Raji (cell line): ENCODE measurements around the gene TWIST2.

Experiments used
- POLR2A ChIP-seq: IDR thresholded peaks from 2 replicates; pipeline ENCODE4 v1.6.1; 2011; ENCODE audit warnings: low read depth, low read length, control low read depth; ENCODE audit not compliant: insufficient read depth

The TWIST2 gene

DNA sequence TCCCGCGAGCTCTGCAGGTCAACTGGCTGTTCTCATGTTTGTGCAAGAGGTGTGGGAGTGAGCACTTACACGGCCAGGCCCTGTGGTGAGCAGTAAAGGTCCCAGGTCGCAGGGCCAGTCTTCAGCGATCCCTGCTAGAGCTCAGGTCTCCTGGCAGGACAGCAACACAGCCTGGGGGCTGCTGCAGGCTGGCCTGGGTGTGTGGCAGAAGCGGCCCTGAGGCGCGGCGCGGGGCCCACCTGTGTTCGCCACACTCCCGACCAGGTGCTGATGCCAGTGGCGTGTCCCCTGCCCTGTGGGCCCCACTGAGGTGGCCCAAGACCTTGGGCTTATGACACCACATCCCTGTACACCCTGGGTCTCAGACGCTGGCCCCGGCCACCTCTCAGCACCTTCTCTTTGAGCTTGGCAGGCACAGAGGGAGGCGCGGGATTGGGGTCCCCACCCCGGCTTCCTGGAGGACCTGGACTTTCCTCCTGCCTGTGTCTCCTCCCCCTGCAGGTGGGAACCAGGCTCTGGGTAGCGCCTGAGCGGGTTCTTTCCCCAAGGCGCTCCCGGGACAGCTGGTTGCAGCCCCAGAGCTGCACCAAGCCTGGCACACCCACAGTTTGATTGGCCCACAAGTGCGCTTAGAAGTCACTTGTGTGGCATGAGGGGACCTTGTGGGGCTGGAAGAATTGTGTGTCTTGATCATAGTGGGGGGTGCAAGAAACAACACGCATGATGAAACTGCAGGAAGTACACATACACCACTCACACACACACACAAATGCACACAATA is 59.2 kb downstream of the TWIST2 start:
- no peak for TF ChIP-seq POLR2A

DNA sequence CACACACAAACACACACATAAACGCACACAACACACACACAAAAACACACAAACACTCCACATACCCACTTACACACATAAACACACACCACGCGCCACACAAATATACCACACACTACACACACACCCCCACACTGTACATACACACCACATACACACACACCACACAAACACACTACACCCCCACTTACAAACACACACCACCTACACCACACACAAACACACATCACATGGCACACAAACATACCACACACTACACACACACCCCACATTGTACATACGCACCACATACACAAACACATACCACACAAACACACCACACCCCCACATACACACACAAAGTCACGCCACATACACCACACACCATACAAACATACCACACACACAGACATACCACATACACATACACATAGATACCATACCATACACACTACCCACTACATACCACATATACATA is 59.9 kb downstream of the TWIST2 start:
- TF ChIP-seq POLR2A: no peak

DNA sequence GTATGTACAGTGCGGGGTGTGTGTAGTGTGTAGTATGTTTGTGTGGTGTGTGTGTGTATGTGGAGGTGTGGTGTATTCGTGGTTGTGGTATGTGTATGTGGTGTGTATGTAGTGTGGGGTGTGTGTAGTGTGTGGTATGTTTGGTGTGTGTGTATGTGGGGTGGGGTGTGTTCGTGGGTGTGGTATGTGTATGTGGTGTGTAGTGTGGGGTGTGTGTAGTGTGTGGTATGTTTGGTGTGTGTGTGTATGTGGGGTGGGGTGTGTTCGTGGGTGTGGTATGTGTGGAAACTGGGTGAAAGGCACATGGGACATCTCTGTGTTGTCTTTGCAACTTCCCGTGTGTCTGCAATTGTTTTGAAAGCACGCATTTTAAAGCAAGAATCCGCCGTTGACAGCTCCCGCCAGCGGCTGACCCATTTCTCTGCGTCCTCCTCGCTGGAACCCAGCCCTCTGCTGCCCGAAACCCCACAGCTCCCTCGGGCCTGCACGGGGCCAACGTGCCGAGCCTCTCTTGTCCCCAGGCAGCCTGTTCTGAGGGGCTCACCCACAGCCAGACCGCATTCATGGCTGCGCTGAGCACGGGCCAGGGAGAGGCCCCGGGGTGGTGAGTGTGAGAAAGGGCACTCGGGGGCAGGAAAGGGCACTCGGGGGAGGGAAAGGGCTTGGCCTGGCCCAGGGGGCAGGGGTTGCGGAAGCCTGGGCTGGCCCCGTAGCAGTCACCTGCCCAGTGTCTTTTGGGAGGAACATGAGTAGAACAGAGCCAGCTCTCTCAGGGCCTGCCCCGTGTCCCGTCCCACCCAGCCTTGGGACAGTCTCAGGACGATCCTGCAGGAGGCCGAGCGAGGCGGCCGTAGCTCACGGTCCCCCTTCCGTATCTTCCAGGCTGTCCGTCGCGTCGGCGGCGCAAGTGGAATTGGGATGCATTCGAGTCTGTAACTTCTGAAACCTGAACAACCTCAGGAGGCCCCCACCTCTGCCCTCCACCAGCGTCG is 61.4 kb downstream of the TWIST2 start:
- TF ChIP-seq POLR2A: no peak

DNA sequence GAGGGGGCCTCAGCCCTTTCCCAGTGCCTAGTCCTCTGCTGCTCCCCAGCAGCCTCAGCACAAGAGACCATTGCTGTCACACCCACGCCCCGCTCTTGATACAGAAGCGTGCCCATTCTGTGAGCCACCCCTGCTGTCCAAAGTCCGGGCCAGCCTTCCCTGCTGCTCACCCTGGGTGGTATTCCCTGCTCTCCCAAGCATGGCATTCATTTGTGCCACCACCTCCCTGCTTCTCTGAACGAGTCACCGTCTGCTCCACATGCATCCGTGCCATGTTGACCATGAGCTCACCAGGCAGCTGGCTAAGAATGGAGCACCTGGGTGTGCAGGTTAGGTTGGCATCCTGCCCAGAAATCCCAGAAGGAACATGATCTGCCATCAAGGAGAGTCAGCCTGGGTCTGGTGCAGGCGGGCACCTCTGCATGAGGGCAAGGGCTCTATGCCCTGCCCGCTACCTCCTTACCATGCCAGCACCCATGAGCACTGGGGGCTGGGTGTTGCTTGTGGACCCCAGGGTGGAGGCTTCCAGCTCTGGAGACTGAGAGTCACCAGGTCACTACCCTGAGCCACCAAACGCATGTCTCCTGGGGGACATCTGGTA is 63.0 kb downstream of the TWIST2 start:
- no peak for TF ChIP-seq POLR2A

DNA sequence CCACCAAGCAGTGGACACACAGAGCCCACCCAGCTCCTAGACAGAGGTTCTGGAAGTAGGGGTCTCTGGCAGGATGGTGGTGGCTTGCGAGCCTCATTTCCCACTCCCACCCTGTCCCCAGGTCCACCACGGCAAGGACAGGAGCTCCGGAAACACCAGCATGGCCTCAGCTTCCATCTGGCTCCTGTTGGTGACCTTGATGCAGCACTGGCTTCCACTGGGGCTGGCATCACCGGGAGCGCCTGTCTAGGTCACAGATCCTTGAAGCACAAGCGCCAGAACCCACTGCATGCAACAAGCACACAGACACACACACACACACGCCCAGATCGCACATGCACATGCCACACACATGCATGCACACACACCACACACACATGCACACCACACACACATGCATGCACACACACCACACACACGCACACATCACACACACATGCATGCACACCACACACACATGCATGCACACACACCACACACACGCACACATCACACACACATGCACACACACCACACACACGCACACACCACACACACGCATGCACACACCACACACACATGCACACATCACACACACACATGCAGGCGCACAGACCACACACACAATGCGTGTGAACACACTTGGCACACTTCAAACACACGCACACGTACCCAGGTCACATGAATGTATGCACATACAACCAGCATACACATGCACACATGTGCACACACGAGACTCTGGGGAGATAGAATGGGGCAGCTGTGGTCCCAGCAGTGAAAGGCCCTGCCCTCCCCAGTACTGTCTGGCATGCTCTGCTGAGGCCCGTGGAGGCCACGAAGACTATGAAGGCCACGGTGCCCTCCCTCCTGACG is 63.7 kb downstream of the TWIST2 start:
- no peak for TF ChIP-seq POLR2A

DNA sequence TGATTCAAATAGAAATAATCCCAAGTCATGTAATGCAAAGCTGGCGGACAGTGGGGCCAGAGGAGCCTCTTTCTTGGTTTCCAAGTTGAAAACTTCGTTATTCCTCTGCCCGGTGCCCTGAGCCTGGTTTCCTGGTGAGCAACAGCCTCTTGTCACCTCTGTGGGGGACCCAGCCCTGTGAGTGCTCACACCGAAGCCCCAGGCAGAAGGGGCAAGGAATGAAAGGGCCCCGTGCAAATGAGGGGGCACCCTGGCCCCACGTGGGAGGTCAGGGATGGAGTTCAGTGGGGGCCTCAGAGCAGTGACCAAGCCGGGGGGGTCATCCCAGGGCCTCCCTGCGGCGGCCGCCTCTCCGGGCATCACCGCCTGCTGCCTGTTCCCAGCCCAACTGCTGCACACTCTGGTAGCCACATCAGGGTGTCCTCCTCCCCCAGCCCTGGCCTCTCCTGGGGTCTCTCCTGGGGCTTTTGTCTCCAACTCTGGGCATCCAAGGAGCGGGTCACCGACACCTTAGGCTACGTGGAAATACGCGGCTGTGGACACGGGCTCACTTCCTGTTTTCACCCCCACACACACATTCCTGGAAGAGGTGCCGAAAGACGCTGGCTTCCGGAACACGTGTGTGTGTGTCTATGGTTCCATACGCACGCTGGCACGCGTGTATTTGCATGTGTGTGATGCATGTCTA is 64.5 kb downstream of the TWIST2 start:
- TF ChIP-seq POLR2A: no peak

DNA sequence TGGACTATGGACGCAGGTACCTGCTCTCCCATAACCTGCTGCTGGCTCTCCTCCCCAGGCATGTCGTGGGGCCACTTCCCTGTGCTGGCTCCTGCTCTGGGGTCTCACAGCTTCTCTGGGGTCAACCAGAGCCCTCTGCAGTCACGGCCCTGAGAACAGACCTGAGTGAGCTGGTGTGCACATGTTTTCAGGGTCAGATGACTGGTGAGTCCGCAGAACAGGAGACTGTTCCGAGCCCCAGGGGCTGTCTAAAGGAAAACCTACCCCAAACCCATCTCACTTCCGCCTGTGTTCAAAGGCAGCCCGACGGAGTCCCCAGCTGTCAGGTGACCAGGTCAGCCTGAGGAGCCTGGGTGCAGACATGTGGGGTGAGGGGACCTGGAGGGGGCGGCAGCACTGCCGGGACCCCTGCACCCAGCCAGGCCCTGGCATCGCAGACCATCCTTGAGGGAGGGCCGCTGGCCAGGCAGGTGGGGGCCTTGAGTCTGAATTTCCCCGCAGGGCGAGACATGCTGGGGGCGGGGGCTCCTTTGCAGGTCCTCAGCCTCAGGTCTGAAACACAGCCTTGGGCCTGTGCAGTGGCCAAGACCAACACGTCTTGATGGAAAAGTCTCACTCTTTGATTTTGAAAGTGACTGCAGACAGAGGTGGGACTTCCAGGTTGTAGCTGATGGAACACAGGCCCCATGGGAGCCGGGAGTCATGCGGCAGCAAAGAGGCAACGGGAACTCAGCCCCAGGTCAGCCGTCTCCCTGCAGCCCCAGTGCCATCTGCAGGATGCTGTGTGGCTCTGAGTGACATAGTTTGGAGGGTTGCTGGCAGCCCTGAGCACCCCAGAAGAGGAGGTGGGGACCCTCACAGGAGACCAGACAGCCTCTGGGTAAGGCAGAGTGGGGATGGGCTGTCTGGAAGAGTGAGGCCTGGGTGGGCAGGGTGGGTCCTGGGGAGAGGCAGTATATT is 65.3 kb downstream of the TWIST2 start:
- no peak for TF ChIP-seq POLR2A

DNA sequence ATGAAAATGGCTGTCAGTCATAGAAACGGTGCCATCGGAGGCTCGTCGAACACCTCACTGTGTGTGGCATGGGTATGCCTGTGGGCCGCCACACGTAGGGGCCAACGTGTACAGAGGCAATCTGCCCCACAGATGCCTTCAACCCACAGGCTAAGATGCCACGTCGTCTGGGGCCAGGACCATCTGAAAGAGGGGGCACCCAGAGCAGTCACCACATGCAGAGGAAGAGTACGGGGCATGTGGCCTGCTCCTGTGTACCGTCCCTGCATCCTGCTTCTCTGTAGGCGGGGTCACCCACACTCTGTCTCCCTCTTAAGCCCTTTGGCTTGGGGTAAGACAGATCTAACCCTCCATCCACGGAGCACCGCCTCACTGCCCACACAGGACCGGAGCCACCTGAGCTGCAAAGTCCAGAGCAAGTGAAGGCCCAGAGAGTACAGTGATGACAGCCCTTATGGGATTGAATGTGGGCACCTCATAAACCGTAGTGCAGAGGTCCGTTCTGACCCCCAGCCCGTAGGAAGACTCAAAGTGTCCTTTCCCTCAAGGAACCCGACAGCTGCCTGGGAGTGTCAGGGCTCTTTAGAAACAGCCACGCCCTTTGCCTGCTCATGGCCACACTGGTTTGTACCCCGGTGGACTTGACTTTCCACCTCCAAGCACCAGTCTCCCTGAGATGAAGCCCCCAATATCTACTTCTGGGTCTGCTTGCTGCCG is 66.2 kb downstream of the TWIST2 start:
- no peak for TF ChIP-seq POLR2A

DNA sequence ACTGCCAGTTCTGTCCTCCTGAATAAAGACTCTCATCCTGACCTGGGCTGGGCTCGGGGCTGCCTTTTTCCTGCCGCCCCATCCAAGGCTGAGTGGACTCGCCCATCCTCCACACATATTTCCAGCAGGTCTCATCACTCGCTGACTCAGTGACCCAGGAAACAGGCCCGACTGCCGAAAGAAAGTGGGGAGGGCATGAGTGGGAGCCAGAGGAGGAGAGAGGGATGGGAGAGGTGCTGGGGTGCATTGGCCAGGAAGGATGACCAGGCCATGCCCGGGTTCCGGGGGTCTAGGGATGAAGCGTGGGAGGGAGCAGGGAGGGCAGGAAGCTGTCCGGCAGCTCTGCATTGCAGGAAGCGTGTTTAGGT is 66.7 kb downstream of the TWIST2 start:
- TF ChIP-seq POLR2A: no peak

DNA sequence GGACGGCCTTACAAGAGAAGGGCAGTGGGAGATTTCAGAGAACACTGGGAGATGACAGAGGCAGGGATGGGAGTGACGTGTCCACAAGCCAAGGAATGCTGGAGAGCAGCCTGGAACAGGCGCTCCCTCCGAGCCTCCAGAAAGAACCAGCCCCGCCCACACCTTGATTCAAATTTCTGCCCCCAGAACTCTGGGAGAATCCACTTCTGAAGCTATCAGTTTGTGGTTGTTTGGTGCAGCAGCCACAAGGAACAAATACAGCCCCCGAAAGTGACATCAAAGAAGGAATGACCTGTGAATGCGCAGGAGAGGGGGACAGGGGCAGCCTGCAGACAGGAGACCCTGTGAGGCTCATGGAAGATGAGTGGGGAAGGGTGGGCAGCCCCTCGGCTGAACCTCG is 67.3 kb downstream of the TWIST2 start:
- TF ChIP-seq POLR2A: no peak

DNA sequence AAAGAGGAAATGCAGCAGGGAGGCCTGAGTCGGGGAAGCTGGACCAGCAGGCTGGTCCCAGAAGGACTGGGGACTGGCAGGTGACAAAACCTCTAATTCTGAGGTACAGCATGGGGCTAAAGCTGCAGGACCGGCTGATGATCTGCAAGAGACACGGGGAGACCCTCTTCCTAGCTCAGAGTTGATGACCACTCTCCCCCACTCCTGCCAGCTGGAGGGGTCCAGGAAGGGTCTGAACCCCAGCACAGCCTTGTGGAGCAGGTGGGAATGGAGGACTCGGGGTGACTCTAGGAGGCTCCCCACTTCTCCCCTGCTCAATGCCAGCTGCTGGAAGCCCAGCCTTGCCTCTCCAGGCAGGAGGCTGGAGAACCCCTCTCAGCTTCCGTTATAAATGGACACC is 67.7 kb downstream of the TWIST2 start:
- TF ChIP-seq POLR2A: no peak

DNA sequence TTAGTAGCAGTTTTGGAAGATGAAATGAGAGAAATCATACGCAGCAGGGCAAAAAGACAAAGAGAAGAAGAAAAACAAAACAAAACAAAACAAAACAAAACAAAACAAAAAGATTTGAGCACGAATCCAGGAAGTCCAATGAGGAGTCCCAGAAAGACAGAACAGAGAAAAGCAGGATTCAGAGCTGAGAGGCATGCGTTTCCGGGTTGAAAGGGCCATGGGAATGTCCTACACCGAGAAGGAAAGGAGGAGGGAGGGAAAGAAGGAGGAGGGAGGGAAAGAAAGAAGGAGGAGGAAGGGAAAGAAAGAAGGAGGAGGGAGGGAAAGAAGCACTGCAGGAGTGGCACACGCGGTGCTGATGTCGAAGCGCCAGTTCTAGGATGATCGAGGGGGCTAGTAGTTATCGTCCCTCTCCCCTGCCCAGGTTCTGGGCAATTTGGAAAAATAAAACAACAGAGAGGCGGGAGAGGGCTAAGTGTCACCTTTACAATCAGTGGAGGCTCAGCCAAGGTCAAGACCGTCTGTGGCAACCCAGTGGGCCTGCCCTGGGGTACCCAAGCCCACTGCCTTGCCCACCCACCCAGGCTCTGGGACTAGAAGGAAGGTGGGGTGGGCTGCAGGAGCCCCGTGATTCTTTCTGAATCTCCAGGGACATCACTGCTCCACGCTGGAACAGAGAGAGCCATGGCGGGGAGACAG is 68.4 kb downstream of the TWIST2 start:
- no peak for TF ChIP-seq POLR2A
